ENCODE measurements around the gene TSPO2. TPM values are rescaled to one million over a fixed set of nuclear protein-coding genes. Genes with fewer than 3 reads are reported as not detected.
"Not testable (repeated sequence)": the region's sequence is repeated elsewhere in the genome, so short reads cannot be mapped to it uniquely, and the experiment has no call there.

The TSPO2 gene
- total and polyA plus RNA-seq, 2 experiments from 2014 or later: not detected

DNA sequence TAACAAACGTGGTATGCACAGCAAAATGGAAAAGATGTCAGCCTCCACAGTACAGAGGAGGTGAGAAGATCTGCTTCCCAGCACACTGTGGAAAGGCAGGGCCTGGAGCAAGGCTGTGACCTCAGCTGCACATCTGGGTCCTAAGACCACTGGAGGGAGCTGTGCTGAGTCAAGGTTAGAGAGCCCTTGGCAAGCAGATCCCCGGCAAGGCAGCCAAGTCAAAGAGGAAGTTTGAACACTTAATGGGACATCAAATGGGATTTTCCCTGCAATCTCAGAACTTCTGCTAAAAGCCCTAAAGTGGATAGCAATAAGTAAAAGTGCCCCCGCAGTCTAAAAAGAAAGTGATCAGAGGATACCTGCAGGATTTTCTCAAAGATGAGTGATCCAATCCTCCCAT is 42.7 kb upstream of the TSPO2 start:
- Histone ChIP-seq H3K36me3 (no peaks in the 10 kb centered on the region), H3K9me3 (ENCODE audit: low read depth) (no peaks in the 10 kb centered on the region), H3K27ac (no peak overlapping the region), H3K4me1 (ENCODE audit: low read depth) (peaks cover 33% of the 10 kb centered on the region), H3K27me3 (no peaks in the 10 kb centered on the region), H3K4me3 (no peak overlapping the region)
- TF ChIP-seq, protein P1, sequence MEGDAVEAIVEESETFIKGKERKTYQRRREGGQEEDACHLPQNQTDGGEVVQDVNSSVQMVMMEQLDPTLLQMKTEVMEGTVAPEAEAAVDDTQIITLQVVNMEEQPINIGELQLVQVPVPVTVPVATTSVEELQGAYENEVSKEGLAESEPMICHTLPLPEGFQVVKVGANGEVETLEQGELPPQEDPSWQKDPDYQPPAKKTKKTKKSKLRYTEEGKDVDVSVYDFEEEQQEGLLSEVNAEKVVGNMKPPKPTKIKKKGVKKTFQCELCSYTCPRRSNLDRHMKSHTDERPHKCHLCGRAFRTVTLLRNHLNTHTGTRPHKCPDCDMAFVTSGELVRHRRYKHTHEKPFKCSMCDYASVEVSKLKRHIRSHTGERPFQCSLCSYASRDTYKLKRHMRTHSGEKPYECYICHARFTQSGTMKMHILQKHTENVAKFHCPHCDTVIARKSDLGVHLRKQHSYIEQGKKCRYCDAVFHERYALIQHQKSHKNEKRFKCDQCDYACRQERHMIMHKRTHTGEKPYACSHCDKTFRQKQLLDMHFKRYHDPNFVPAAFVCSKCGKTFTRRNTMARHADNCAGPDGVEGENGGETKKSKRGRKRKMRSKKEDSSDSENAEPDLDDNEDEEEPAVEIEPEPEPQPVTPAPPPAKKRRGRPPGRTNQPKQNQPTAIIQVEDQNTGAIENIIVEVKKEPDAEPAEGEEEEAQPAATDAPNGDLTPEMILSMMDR (IDR thresholded peaks at IDR 0.05; ENCODE audit: low read depth, low read length): peak; percentile 58
- DNase-seq (ENCODE audit: low read depth in 1 of 2, low spot score in 1 of 2): peak; percentile 74 to 79

GRCh38 chr6:41000248-41000647 is 42.0 kb upstream of the TSPO2 start:
- TF ChIP-seq, protein P1 (IDR thresholded peaks at IDR 0.05; ENCODE audit: low read depth, low read length): no peak
- Histone ChIP-seq H3K9me3 (ENCODE audit: low read depth) (no peaks in the 10 kb centered on the region), H3K27me3 (no peaks in the 10 kb centered on the region), H3K36me3 (no peaks in the 10 kb centered on the region), H3K4me3 (no peak overlapping the region), H3K4me1 (ENCODE audit: low read depth) (peaks cover 33% of the 10 kb centered on the region), H3K27ac (no peak overlapping the region)
- no peak for DNase-seq (ENCODE audit: low read depth in 1 of 2, low spot score in 1 of 2)

- TF ChIP-seq, protein P1 (IDR thresholded peaks at IDR 0.05; ENCODE audit: low read depth, low read length): no peak
Observed at GRCh38 chr6:41002168-41002567, 40.1 kb upstream of the TSPO2 start.

DNA sequence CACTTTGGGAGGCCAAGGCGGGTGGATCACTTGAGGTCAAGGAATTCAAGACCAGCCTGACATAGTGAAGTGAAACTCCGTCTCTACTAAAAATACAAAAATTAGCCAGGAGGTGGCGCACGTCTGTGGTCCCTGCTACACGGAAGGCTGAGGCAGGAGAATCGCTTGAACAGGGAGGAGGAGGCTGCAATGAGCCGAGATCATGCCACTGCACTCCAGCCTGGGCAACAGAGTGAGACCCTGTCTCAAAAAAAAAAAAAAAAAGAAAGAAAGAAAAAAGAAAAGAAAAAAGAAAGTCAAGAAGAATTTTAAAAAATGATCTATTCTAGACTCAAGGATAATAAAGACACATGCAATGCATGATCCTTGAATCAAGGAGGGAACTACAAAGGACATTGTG is 36.0 kb upstream of the TSPO2 start:
- H3K27me3 ChIP-seq: not testable (repeated sequence)
- TF ChIP-seq, protein P1 (IDR thresholded peaks at IDR 0.05; ENCODE audit: low read depth, low read length): peak; percentile 58
- peak; percentile 62 to 75 for DNase-seq (ENCODE audit: low read depth in 1 of 2, low spot score in 1 of 2)

More at GRCh38 chr6:41002168-41002567, 40.1 kb upstream of the TSPO2 start:
- Histone ChIP-seq H3K4me3 (no peak overlapping the region), H3K9me3 (ENCODE audit: low read depth) (no peaks in the 10 kb centered on the region), H3K27me3 (no peaks in the 10 kb centered on the region), H3K36me3 (no peaks in the 10 kb centered on the region), H3K4me1 (ENCODE audit: low read depth) (peaks cover 25% of the 10 kb centered on the region), H3K27ac (no peak overlapping the region)
- no peak for DNase-seq (ENCODE audit: low read depth in 1 of 2, low spot score in 1 of 2)

GRCh38 chr6:41006980-41007379 is 35.3 kb upstream of the TSPO2 start:
- H3K4me3 ChIP-seq; H3K4me1 ChIP-seq (ENCODE audit: low read depth); H3K27ac ChIP-seq; H3K27me3 ChIP-seq; H3K9me3 ChIP-seq (ENCODE audit: low read depth); H3K36me3 ChIP-seq; DNase-seq (ENCODE audit: low read depth in 1 of 2, low spot score in 1 of 2): not testable (repeated sequence)

More for the DNA sequence above, 36.0 kb upstream of the TSPO2 start:
- not testable (repeated sequence) for H3K4me3 ChIP-seq; H3K36me3 ChIP-seq; H3K4me1 ChIP-seq (ENCODE audit: low read depth); H3K9me3 ChIP-seq (ENCODE audit: low read depth); H3K27ac ChIP-seq

GRCh38 chr6:41008011-41008410 is 34.3 kb upstream of the TSPO2 start:
- TF ChIP-seq, protein P1 (IDR thresholded peaks at IDR 0.05; ENCODE audit: low read depth, low read length): no peak
- H3K27me3 ChIP-seq: no peaks in the 10 kb centered on the region
- DNase-seq (ENCODE audit: low read depth in 1 of 2, low spot score in 1 of 2): no peak
- no peak overlapping the region for H3K4me3 ChIP-seq
- no peaks in the 10 kb centered on the region for H3K36me3 ChIP-seq
- no peaks in the 10 kb centered on the region for H3K9me3 ChIP-seq (ENCODE audit: low read depth)
- H3K27ac ChIP-seq: no peak overlapping the region
- peaks cover 9% of the 10 kb centered on the region for H3K4me1 ChIP-seq (ENCODE audit: low read depth)
